Upper lobe of left lung (tissue), 4 donors: ENCODE data around the gene ZNF615.

ENCODE experiments used
- EP300 ChIP-seq, 4 donors: sonication (generic); formaldehyde crosslinking; IDR thresholded peaks; one replicate each; pipeline ENCODE4 v1.5.1; 2017; ENCODE audit warnings: antibody characterized with exemption in 4 of 4, control low read depth in 2 of 4
- POLR2A ChIP-seq, 4 donors: fragments of 450-650 bp; IDR thresholded peaks; one replicate each; pipeline ENCODE4 v1.5.1; 2016 to 2017; ENCODE audit warnings: antibody characterized with exemption in 4 of 4, mild to moderate bottlenecking in 2 of 4
- POLR2AphosphoS5 ChIP-seq, 2 donors: sonication (generic); formaldehyde crosslinking; IDR thresholded peaks; one replicate each; pipeline ENCODE4 v1.5.1; 2017; ENCODE audit warnings: antibody characterized with exemption in 2 of 2
- TF ChIP-seq, protein P1 (sequence below), 6 experiments: fragments of 450-650 bp in 4 of 6; fragments of 200-600 bp in 2 of 6; sonication (generic) in 2 of 6; IDR thresholded peaks; one replicate each; pipeline ENCODE4 v1.5.1; 2016 to 2019; ENCODE audit warnings: antibody characterized with exemption in 6 of 6

DNA sequence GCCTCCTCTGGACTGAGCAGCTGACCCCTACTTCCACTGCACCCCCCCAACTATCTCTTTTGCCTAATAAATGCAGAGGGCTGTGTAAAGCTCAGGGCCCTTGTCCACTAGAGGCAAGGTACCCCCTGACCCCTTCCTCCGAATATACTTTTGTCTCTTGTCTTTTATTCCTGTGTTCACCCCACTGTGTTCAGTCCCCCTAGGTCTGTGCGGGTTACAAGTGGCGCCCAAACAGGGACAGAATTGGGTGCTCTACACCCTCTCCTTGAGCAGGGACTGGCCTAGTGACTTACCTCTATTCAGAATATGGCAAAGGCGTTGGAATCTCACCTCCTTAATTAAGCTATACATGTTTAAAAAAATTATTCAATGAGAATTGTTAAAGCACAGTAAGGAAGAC lies 36.4 kb downstream of the ZNF615 start:
- TF ChIP-seq, protein P1, sequence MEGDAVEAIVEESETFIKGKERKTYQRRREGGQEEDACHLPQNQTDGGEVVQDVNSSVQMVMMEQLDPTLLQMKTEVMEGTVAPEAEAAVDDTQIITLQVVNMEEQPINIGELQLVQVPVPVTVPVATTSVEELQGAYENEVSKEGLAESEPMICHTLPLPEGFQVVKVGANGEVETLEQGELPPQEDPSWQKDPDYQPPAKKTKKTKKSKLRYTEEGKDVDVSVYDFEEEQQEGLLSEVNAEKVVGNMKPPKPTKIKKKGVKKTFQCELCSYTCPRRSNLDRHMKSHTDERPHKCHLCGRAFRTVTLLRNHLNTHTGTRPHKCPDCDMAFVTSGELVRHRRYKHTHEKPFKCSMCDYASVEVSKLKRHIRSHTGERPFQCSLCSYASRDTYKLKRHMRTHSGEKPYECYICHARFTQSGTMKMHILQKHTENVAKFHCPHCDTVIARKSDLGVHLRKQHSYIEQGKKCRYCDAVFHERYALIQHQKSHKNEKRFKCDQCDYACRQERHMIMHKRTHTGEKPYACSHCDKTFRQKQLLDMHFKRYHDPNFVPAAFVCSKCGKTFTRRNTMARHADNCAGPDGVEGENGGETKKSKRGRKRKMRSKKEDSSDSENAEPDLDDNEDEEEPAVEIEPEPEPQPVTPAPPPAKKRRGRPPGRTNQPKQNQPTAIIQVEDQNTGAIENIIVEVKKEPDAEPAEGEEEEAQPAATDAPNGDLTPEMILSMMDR (IDR thresholded peaks at IDR 0.05): no peak
- TF ChIP-seq POLR2AphosphoS5 (IDR thresholded peaks at IDR 0.05) (no peak), POLR2A (IDR thresholded peaks at IDR 0.05) (no peak), EP300 (IDR thresholded peaks at IDR 0.05) (no peak)
